ENCODE measurements around the gene ARRDC1.

DNA sequence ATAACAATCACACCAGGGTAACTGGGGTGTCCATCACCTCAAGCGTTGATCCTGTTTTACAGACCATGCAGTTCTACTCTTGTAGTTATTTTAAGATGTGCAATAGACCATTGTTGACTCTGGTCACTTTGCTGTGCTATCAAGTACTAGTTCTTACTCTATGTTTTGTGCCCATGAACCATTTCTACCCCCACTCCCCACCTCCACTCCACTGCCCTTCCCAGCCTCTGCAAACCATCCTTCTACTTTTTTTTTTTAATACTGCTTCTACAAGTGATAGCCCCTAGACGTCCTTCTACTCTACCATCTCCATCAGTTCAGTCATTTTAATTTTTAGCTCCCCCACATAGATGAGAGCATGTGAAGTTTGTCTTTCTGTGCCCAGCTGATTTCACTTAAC, 52.1 kb downstream of the ARRDC1 start:
- TF ChIP-seq, protein P1, sequence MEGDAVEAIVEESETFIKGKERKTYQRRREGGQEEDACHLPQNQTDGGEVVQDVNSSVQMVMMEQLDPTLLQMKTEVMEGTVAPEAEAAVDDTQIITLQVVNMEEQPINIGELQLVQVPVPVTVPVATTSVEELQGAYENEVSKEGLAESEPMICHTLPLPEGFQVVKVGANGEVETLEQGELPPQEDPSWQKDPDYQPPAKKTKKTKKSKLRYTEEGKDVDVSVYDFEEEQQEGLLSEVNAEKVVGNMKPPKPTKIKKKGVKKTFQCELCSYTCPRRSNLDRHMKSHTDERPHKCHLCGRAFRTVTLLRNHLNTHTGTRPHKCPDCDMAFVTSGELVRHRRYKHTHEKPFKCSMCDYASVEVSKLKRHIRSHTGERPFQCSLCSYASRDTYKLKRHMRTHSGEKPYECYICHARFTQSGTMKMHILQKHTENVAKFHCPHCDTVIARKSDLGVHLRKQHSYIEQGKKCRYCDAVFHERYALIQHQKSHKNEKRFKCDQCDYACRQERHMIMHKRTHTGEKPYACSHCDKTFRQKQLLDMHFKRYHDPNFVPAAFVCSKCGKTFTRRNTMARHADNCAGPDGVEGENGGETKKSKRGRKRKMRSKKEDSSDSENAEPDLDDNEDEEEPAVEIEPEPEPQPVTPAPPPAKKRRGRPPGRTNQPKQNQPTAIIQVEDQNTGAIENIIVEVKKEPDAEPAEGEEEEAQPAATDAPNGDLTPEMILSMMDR (IDR thresholded peaks at IDR 0.05), result no peak
- no peak for TF ChIP-seq POLR2A (IDR thresholded peaks at IDR 0.05)
- no peak for TF ChIP-seq POLR2AphosphoS5 (IDR thresholded peaks at IDR 0.05; ENCODE audit: insufficient read depth in 1 of 2, low read depth in 1 of 2)
